Measurements from ENCODE around the gene SMU1. TPM values are rescaled to one million over a fixed set of nuclear protein-coding genes. Genes with fewer than 3 reads are reported as not detected.

SMU1 gene
- total and polyA plus RNA-seq, 2 of the 13 experiments (the other 11 are each of a cell fraction or from before 2014, with no cell fraction given) = 12.9 to 36.6 TPM

- H3K79me2 ChIP-seq (ENCODE audit: insufficient read depth, low read length) = no peaks in the 10 kb centered on the region
- ATAC-seq (no peak), FAIRE-seq (no peak), DNase-seq (ENCODE audit: low spot score) (no peak)
- H3K27me3 ChIP-seq (ENCODE audit: control insufficient read depth in 1 of 2, insufficient read depth in 2 of 2, low read length in 2 of 2) = no peaks in the 10 kb centered on the region
- 64% methylated on average over 5 of the region's 5 CpGs for WGBS (ENCODE audit: low lambda C conversion rate)
- H4K20me1 ChIP-seq (ENCODE audit: insufficient read depth, low read length) = no peaks in the 10 kb centered on the region
- no peak overlapping the region for H3K9ac ChIP-seq (ENCODE audit: insufficient read depth, low read depth, low read length)
- H3K4me3 ChIP-seq (replicated peaks in 1 of 3; ENCODE audit: insufficient read depth in 1 of 3, low read depth in 2 of 3, low read length in 3 of 3) = no peak overlapping the region
- H3K4me2 ChIP-seq (ENCODE audit: low read depth, low read length) = no peak overlapping the region
- in situ Hi-C loops (cut with HindIII; ENCODE audit: extremely low pct_ligation_motif_present, low pct_unique_long_range_greater_than_20kb) (no loop called here), intact Hi-C loops (cut with micrococcal nuclease; ENCODE audit: unreplicated experiment) (no loop called here)
- H3K9me3 ChIP-seq (ENCODE audit: low read length) = no peaks in the 10 kb centered on the region
- TF ChIP-seq TBL1XR1 (IDR thresholded peaks at IDR 0.05; ENCODE audit: borderline replicate concordance, low read length, partially characterized antibody) (no peak), ZNF605 (CRISPR knock-in tag; IDR thresholded peaks at IDR 0.05) (no peak), PAX8 (CRISPR knock-in tag; IDR thresholded peaks at IDR 0.05; ENCODE audit: borderline replicate concordance) (no peak), ZNF512B (CRISPR knock-in tag; IDR thresholded peaks at IDR 0.05; ENCODE audit: borderline replicate concordance) (no peak), ZFAT (CRISPR knock-in tag; conservative IDR thresholded peaks at IDR 0.05) (no peak), ZMAT3 (CRISPR knock-in tag; conservative IDR thresholded peaks at IDR 0.05) (no peak), ZNF530 (CRISPR knock-in tag; IDR thresholded peaks at IDR 0.05; ENCODE audit: low read depth) (no peak), ZNF660 (CRISPR knock-in tag; IDR thresholded peaks at IDR 0.05; ENCODE audit: borderline replicate concordance, low read depth) (no peak), PTBP1 (IDR thresholded peaks at IDR 0.05; ENCODE audit: low read depth, low read length, poor library complexity, severe bottlenecking) (no peak), TFDP1 (CRISPR knock-in tag; IDR thresholded peaks at IDR 0.05; ENCODE audit: borderline replicate concordance) (no peak), RAD21 (CRISPR knock-in tag; IDR thresholded peaks at IDR 0.05) (no peak), SATB2 (CRISPR knock-in tag; IDR thresholded peaks at IDR 0.05) (no peak)
- TF ChIP-seq, protein P1, sequence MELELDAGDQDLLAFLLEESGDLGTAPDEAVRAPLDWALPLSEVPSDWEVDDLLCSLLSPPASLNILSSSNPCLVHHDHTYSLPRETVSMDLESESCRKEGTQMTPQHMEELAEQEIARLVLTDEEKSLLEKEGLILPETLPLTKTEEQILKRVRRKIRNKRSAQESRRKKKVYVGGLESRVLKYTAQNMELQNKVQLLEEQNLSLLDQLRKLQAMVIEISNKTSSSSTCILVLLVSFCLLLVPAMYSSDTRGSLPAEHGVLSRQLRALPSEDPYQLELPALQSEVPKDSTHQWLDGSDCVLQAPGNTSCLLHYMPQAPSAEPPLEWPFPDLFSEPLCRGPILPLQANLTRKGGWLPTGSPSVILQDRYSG (CRISPR knock-in tag; IDR thresholded peaks at IDR 0.05) = no peak
- H2AFZ ChIP-seq (ENCODE audit: low read length) = no peak overlapping the region
- H3K36me3 ChIP-seq (replicated peaks in 1 of 2; ENCODE audit: control insufficient read depth in 1 of 2, insufficient read depth in 2 of 2, low read length in 2 of 2) = peaks cover 4 to 7% of the 10 kb centered on the region in 2 experiments; a peak in 2 of 5 replicates
- POLR2A ChIA-PET = no interaction called here
- no peak overlapping the region for H3K27ac ChIP-seq (ENCODE audit: extremely low read length, insufficient read depth, low read length)
- BruUV-seq (replicated peaks) = no TSS peak
- CTCF ChIA-PET (ENCODE audit: low intra/inter-chr PET ratio, low total read pairs) = no interaction called here
- H3K4me1 ChIP-seq (ENCODE audit: insufficient read depth, low read length) = peaks cover 22% of the 10 kb centered on the region
These were observed 31.3 kb upstream of the SMU1 start for GRCh38 chr9:33107762-33108161.
